GM19025 (cell line): ENCODE data around the gene NDUFB6.
"Not testable (repeated sequence)": the region's sequence is repeated elsewhere in the genome, so short reads cannot be mapped to it uniquely, and the experiment has no call there.

Source experiments
- ATAC-seq: cut with Tn5 transposase; IDR thresholded peaks from one replicate; pipeline ENCODE4 v1.9.1; 2021; ENCODE audit warnings: mild to moderate bottlenecking, low read depth, moderate library complexity; ENCODE audit not compliant: unreplicated experiment

NDUFB6 gene

GRCh38 chr9:32524892-32525708, 47.9 kb downstream of the NDUFB6 start:
- no peak for ATAC-seq

DNA sequence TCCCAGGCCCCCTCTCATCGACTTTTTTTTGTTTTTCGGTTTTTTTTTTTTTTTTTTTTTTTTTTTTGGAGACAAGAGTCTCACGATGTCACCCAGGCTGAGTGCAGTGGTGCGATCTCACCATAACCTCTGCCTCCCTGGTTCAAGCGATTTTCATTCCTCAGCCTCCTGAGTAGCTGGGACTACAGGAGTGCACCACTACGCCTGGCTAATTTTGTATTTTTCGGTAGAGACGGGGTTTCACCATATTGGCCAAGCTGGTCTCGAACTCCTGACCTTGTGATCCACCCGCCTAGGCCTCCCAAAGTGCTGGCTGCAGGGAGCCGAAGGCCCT, 48.4 kb downstream of the NDUFB6 start:
- not testable (repeated sequence) for ATAC-seq

GRCh38 chr9:32523910-32524309, 49.0 kb downstream of the NDUFB6 start:
- ATAC-seq, result no peak

DNA sequence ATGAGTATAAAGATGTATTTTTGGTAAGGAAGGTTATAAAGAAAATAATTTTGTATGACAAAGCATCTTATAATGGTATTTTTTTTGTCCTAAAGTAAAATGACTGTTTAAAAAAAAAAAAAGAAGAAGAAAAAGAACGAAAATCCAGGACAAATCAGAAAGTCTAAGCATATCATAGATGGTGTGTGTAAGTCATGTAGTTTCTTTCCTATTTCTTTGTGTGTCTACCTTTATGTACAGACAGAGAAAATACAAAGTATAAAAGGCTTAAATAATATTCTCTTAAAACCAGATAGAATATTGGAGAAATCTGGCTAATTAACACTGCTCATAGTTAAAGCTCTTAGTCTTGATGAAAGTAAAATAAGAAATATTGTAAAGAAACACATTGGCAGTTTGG, 54.7 kb downstream of the NDUFB6 start:
- ATAC-seq, result no peak

DNA sequence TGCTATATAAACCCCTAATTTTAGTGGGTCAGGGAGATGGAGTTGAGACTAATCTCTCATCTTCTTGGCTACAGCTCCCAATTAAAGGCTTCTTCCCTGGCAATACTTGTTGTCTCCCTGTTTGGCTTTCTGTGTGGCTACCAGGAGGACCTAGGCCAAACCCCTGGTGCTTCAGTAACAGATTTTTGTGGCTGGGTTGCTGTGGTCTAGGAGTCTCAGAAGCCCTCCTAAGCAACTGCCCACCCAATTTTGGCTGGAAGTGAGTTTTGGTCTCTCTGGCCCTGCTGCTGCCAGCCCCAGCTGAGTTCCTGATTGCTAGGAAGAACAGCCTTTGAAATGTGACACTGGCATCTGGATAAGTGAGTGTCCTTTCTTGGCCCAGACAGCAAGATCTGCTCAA, 56.7 kb downstream of the NDUFB6 start:
- no peak for ATAC-seq

DNA sequence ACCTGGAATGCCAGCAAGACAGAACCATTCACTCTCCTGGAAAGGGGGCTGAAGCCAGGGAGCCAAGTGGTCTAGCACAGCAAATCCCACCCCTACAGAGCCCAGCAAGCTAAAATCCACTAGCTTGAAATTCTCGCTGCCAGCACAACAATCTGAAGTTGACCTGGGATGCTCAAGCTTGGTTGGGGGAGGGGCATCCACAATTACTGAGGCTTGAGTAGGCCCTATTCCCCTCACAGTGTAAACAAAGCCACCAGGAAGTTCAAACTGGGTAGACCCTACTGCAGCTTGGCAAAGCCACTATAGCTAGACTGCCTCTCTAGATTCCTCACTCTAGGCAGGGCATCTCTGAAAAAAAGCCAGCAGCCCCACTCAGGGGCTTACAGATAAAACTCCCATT, 64.2 kb downstream of the NDUFB6 start:
- ATAC-seq, result no peak

- no peak for ATAC-seq
These were observed 70.0 kb downstream of the NDUFB6 start for GRCh38 chr9:32503008-32503407.
